ENCODE measurements around the gene PLXNA1.

The PLXNA1 gene

GRCh38 chr3:126952983-126953660 lies 29.8 kb upstream of the PLXNA1 start:
- no peak for DNase-seq (ENCODE audit: low spot score)

GRCh38 chr3:126954141-126954842 lies 28.6 kb upstream of the PLXNA1 start:
- DNase-seq (ENCODE audit: low spot score) = no peak

GRCh38 chr3:126955004-126955790 lies 27.7 kb upstream of the PLXNA1 start:
- DNase-seq (ENCODE audit: low spot score) = no peak

GRCh38 chr3:126956361-126956760 lies 26.6 kb upstream of the PLXNA1 start:
- no peak for DNase-seq (ENCODE audit: low spot score)

GRCh38 chr3:126956866-126957650 lies 25.9 kb upstream of the PLXNA1 start:
- DNase-seq (ENCODE audit: low spot score) = no peak

- no peak for DNase-seq (ENCODE audit: low spot score)
Observed at GRCh38 chr3:126957776-126958637, 24.9 kb upstream of the PLXNA1 start.

- DNase-seq (ENCODE audit: low spot score) = no peak
Observed at GRCh38 chr3:126958638-126959085, 24.3 kb upstream of the PLXNA1 start.

GRCh38 chr3:126959136-126959920 lies 23.6 kb upstream of the PLXNA1 start:
- no peak for DNase-seq (ENCODE audit: low spot score)

GRCh38 chr3:126959921-126960603 lies 22.9 kb upstream of the PLXNA1 start:
- DNase-seq (ENCODE audit: low spot score) = peak; percentile 43

GRCh38 chr3:126960604-126960995 lies 22.3 kb upstream of the PLXNA1 start:
- no peak for DNase-seq (ENCODE audit: low spot score)

- no peak for DNase-seq (ENCODE audit: low spot score)
Observed at GRCh38 chr3:126961191-126961790, 21.6 kb upstream of the PLXNA1 start.

- DNase-seq (ENCODE audit: low spot score) = no peak
Observed at GRCh38 chr3:126961791-126962461, 21.0 kb upstream of the PLXNA1 start.

- no peak for DNase-seq (ENCODE audit: low spot score)
Observed at GRCh38 chr3:126962756-126963155, 20.2 kb upstream of the PLXNA1 start.

- DNase-seq (ENCODE audit: low spot score) = no peak
Observed at GRCh38 chr3:126963261-126964190, 19.4 kb upstream of the PLXNA1 start.

- DNase-seq (ENCODE audit: low spot score) = no peak
Observed at GRCh38 chr3:126964261-126964660, 18.7 kb upstream of the PLXNA1 start.

- no peak for DNase-seq (ENCODE audit: low spot score)
Observed at GRCh38 chr3:126964950-126965349, 18.0 kb upstream of the PLXNA1 start.

GRCh38 chr3:126965526-126966080 lies 17.3 kb upstream of the PLXNA1 start:
- DNase-seq (ENCODE audit: low spot score) = no peak
